Fibroblast of skin of left quadriceps (primary cell): ENCODE data around the gene C2orf78.
"Not testable (repeated sequence)": the region's sequence is repeated elsewhere in the genome, so short reads cannot be mapped to it uniquely, and the experiment has no call there.

ENCODE experiments used
- DNase-seq, 2 experiments: peaks; one replicate each; pipeline ENCODE4 v3.0.0-alpha.2; 2013; ENCODE audit warnings: low read depth in 2 of 2

The C2orf78 gene

DNA sequence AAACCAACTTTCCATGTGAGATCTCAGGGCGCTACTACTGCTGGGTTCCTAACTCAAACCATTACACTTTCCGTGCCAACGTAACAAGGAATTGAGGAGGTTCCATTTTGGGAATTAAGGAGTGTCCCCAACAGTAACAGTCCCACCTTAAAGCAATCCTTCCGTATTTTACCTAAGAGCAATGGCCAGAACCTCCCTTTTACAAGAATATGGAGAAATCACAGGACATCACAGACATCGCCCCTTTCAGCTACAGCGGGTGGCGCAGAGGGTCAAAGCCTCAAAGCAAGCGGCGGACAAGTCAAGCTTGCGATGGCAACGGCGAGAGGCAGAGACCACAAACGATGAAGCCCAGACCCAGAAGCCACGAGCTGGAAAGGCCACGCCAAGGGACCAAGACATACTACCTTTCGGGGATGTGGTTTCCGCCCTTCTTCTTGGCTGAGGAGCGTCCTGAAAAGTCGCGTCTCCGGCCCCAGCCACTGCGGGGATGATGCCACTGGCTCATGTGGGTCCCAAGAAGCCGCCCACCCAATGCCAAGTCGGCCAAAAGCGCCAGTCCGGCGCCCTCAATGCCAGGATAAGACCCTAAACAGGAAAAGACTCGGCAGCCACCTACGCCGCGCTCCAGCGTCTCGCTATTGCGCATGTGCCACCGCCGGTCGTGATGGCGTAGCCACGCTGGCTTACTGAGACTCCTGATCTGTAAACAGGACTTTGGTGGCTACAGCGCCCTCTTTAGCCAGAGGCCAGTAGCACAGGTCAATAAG lies 4.3 kb upstream of the C2orf78 start, which contains the start of gene DUSP11:
Gene DUSP11 (minus strand): TSS at position 637 of the 770 bp plus-strand sequence. CDS start 129 bp downstream, at position 508.
- DNase-seq: peak; percentile 86 to 87

DNA sequence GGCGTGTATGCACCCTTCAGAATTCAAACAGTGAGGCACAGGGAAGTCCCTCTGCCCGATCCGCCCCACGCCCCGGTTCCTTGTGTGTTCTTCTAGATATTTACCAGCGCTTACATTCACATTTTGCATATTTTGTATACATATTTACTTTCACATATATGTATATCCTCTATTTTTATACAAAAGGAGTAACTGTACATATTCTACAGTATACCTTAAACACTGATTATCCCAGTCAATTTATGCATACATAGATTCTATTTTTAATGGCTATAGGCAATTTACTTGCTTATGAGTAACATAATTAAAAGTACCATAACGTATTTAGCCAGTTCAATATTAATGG lies 3.8 kb upstream of the C2orf78 start:
- no peak for DNase-seq

DNA sequence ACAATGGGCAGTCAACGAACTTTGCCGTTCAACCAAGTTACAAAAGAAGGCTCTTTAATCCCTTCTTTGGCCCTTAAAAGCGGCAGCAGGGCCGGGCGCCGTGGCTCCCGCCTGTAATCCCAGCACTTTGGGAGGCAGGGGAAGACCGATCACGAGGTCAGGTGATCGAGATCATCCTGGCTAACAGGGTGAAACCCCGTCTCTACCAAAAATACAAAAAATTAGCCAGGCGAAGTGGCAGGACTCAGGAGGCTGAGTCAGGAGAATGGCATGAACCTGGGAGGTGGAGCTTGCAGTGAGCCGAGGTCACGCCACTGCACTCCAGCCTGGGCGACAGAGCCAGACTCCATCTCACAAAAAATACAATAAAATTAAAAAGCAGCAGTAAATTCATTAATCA lies 581 bp upstream of the C2orf78 start:
- not testable (repeated sequence) for DNase-seq

DNA sequence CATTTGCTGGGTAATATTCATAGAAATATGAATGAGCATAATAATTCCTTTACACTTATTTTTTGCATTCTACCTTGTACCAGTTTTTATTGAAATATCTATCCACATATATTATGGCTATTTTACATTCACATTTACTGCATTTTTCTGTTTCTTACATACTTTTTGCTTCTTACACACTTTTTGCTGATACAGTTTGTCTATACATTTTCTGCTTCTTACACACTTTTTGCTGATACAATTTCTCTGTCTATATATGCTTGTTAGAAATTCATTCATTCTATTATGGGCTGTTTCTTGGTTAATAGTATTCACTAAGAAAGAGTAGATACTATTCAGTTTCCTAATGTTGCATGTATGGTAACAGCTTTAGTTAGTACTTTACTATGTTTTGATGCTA lies 27.9 kb downstream of the C2orf78 start:
- DNase-seq: no peak

DNA sequence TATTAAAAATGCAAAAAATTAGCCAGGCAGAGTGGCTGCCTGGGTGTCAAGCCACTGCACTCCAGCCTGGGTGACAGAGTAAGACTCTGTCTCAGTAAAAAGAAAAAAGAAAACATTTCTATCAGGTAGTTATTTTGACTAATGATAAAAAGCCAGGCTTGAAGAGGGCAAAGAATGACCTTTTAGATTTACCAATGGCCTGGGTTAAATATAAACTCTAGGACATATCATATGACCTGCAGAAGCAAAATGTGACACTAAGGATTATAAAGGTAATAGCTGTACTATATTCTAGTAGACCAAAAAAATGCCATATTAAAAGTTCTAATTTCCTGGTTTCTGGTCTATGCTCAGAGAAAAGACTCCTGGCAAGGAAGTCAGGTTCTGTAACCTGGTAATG lies 28.7 kb downstream of the C2orf78 start:
- DNase-seq: no peak

DNA sequence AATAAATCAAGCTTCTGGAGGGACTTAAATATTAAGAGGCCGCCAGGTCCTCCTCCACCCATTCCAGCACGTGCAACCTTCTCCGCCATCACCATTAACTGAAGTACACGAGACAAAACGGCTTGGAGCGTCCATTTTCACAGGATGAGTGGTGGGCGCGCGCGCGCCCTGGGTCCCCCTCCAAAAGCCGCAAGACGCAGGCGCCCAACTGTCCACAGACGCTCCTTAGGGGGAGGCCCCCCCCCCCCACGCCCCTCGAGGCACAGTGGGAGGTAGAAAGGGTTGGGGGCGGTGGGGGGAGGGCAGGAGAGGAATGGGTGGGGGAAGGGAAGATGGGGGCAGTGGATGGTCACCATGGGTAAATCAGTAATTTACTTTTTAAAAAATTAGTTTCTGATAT lies 34.3 kb downstream of the C2orf78 start:
- no peak for DNase-seq

DNA sequence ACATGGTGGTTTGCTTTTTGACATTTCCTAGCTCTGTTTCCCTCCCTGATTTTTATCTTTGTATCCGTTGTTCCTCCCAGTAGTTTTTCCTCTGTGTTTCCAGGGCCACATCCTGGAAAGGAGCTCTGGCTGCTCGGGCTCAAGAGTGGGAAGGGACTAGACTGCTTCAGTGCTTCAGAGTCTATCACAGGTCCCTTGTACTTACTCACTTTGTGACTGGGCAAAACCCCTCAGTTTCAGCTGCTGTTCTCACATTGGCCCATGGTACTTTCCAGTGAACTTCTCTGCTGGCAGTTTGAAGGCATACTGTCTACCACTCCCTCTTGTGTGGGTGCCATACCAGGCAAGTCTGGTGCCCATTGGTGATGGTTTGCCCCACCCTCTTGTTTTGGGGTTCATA lies 37.2 kb downstream of the C2orf78 start:
- no peak for DNase-seq

DNA sequence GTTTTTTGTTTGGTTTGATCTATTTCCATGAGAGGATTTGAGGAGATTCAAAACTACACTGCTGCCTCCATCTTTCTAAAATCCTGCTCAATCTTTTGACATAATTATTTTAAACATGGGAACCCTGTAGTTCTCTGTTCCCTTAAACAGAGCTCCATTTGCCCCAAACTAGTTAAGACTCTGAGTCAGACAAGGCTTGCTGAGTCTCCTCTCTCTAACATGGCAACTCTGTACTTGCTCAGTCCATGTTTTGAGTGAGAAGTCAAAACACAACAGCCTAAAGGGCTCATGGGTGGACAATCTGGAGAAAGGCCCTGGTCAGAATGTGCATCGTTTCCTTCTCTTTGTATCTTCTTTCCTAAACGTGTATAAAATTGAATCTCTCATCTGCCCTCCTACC lies 37.7 kb downstream of the C2orf78 start:
- DNase-seq: no peak

DNA sequence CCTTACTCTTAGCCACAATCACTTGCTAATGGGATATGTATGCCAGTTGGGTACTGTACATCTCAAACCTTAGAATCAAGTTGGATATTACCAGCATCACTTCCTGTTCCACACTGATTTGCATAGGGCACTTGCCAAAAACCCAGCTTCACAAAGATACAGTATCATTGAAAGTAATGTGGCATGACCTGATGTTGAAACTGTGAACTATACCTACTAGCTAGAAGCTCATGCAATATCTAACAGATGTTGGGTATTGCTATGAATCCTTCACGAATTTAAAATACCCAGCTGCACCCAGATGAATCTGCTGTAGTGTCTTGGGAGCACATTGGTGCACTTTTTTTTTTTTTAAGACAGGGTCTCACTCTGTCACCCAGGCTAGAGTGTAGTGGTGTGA lies 38.3 kb downstream of the C2orf78 start:
- DNase-seq: no peak

DNA sequence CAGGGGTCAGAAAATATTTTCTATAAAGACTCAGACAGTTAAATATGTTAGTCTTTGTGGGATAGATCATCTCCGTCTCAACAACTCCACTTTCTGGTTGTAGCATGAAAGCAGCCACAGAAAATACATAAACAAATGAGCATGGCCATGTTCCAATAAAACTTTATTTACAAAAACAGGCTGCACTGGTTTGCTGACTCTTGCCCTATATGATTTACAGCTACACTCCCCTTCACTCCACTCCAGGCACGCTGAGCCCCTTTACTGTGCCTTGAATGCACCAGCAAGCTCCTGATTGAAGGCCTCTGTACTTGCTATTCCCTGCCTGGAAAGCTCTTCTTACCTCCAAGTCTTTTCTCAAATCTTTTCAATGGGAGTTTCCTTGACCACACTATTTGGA lies 39.0 kb downstream of the C2orf78 start:
- no peak for DNase-seq

DNA sequence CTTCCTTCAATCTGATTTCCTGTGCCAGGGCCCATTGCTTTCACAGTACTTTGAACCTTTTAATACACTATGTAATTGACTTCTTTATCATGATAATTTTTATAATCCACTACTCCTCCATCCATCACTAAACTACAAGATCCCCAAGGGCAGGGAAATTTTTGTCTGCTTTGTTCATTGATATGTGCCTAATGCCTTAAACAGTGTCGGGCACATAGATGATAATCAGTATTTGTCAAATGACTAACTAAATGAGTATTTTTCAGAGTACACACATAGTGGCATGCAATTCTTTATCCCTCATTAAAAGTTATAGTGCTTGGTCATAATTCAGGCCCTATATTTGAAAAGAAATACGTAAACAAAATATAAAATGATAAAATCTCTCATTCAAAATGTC lies 39.4 kb downstream of the C2orf78 start:
- no peak for DNase-seq

DNA sequence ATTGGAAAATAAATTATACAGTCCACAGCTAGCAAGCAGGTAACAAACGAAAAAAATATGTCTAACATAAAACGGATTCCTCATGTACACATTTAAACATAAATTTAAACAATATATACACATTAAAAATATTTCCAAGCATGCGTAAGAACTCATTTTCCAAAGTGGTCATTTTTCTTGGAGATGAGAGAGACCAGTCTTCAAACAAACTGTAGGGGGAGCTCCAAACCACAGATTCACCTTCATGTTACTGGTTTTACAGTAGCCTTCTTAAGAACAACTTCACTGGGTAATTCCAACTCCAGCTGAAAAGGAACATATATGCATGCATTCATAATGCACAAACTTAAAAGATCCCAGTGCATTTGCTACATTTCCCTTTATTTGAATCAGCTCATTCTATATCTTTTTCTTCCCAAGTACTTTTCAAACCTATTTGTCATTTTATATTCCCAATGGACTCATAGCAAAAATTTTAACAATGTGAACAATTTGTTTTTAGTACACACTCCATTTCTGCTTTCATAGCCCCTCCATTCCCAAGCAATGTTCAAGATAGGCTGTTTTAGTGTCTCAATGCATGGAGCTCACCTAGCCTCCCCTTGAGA lies 40.0 kb downstream of the C2orf78 start:
- peak; percentile 58 to 65 for DNase-seq

DNA sequence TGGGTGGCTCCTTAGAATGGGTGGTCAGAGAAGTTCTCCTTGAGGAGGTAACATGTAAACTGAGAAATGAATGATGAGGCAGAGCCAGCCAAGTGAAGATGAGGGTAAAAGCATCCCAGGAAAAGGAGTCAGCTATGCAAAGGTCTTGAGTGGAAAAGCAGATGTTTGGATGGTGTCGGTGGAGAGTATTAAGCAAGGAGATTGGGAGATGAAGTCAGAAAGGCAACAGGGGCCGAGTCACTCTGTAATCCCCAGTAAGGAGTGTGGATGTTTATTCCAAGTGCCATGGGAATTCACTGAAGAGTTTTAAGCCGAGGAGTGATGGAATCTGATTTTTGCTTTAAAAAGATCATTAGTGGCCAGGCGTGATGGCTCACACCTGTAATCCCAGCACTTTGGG lies 41.4 kb downstream of the C2orf78 start:
- DNase-seq: no peak

DNA sequence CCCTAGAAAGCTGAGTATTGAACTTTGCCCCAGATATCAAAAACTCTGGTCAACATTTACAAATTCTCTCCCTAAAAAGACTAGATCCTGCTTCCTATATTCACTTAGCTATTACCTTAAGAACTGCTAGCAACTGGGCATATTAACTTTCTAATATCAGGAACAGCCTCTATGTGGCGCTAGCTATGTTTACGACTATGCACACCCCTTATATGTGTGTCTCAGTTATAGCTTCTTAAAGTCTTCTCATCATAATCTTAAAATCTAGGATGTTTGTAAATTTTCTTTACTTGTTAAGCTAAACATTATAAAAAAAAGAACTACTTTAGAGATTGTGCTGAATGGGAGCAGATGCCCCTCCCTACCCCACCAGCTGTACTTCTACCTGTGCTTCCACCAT lies 43.0 kb downstream of the C2orf78 start:
- no peak for DNase-seq

DNA sequence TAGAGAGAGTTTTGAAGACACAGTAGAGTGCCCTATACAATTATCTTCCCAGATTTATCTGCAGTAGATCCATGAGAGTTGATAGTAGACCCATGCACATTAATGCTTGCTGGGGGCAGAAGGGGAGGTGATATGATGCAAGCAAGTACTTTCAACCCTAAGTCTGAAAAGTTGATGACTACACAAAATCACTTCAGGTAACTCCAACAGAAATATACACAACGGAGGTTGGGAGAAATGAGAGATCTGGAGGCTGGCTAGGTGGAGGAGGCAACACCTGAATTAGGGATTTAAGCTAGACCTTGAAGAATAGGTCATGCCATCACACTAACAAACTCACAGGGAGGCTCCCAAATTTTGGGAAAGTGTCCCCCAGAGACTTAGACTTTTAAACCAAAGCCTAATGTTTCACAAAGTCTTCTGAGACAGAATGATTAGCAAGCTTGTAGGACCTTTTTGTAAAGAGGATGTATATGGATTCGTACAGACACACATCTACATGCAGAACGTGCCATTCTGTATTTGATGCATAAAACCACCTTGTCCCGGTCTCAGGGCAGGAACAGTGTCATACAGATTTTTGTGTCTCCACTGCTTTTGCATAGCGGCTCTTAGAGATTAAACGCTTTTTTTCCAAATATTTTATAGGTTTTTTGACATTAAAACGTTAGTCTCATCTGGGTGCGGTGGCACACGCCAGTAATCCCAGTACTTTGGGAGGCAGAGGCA lies 43.8 kb downstream of the C2orf78 start:
- no peak for DNase-seq

DNA sequence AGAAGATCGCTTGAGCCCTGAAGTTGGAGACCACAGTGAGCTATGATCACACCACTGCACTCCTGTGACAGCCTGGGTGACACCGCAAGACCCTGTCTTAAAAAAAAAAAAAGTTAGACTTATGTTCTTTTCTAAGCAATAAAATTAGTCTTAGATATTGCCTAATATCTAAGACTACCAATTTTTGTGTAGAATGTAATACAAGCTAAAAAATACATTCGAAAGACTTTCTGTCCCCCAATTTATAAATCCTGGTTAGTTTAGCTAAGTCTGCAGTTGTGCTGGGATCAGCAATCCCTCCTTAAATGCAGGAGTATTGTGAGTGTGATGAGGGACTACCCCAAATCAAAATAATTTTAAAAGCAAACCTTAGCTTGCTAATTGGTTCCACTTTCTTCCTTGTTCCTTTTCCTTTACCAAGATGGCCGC lies 44.4 kb downstream of the C2orf78 start:
- DNase-seq: no peak

DNA sequence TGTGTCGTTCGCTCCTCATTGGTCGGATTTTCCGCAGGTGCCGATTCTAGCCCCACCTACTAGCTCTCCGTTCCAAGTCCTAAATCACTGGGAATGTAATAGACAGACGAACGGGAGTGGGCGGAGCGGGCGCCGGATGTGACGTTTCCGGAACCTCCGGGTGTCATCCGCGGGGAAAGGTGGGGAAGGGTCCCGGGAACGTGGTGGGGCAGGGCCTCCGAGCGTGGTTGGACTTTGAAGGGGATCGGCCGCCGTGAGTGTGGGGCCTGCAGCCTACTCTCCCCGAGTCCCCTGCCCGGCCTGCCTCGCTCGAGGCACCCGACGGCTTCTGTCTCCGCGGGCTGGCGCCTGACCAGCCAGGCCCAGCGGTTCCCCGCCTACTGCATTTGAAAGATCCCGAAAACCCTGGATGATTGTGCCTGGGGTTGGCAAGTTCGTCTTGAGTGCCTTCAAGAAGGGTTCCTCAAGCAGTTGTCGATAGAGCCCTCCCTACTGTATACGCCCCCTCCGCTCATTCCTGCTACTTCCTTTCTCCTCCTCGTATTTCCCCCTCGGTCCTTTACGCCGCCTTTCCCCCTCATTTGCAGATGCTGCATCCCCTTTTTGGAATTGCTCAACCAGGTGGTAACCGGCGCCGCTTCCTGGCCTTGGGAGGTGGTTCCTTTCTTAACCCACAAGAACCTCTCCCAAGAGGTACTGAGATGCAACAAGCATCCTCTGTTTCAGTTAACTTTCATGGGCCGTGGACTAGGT lies 45.0 kb downstream of the C2orf78 start, which contains the start of gene STAMBP:
Gene STAMBP (plus strand): TSS at position 144 of the 753 bp plus-strand sequence. CDS start 1,896 bp downstream, outside the sequence.
- DNase-seq: peak; percentile 92

DNA sequence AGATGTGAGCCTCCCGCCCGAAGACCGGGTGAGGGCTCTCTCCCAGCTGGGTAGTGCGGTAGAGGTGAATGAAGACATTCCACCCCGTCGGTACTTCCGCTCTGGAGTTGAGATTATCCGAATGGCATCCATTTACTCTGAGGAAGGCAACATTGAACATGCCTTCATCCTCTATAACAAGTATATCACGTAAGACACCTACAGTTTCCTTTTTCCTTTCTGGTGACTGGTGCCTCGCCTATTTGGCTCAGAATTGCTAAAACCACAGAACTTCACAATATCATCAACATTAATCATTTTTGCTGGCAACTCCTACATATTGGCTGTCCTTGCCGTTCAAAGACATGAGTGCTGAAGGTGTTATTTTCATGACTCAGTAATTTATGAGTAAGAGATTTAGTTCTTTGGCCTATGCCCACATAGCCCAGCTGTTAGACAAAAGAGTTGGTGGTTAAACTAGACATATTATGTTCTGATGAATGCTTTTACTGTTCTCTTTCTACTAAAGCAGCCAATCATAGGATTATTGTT lies 47.0 kb downstream of the C2orf78 start:
- peak; percentile 55 to 58 for DNase-seq

DNA sequence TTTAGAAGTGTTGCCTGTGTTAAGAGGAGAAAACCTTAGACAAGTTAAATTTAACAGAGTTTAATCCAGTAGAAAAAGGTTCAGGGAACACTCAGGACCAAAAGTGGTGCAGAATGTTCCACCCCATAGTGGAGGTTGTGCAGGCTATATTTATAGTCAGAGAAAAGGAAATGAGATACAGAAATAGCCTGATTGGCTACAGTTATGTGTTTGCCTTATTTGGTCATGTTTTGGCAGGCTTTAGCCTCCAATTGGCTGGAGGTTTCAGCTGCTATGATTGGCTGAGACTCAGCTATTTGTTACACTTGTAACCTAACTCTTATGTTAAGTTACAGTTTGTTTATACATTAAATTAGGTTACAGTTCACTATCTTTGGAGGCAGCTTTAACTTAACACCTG lies 48.9 kb downstream of the C2orf78 start:
- no peak for DNase-seq

DNA sequence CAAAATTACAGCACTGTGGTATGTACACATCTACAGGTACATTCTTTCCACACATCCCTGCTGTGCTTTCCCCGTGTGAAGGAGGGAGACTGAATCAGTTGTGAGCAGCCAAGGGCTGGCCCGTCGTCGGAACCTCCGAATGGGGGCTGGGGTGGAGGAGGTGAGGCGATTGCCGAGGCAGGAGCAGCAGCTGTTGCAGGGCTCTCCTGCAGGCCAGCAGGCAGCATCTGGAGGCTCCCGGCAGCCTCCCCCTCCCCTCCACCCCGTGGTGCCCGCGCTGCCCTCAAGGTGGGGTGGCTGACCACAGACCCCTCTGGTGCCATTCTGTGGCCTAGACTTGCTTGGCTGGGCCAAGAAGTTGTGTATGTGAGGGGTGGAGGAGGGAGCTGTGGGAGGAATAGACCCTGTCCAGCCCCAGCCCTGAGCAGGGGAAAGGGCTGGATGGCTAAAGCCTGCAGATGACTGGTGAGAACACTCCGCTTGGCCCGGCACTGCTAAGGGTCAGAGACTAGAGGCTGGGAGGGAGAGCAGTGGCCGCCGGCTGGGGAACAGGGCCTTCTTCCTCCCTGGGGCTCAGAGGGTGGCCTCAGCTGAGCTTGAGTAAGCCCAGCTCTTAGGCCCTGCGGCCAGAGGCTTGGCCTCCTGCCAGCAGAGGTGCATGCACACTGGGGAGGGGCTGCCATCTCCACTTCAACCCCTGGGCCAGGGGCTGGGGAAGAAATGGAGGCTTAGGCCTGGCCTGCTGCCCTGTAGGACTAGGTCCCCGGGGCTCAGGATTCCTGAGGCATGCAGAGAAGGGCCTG lies 52.4 kb downstream of the C2orf78 start:
- no peak for DNase-seq
